HL-60 (cell line): ENCODE data around the gene IGLL5.
"Not testable (repeated sequence)": the region's sequence is repeated elsewhere in the genome, so short reads cannot be mapped to it uniquely, and the experiment has no call there.

Experiments used
- CTCF ChIP-seq: IDR thresholded peaks from one replicate; pipeline ENCODE4 v1.5.1; 2011; ENCODE audit warnings: low read length, control low read depth, inconsistent platforms; ENCODE audit not compliant: insufficient read depth
- GABPA ChIP-seq: IDR thresholded peaks from 2 replicates; pipeline ENCODE4 v1.6.1; 2012; ENCODE audit warnings: low read depth
- POLR2AphosphoS5 ChIP-seq: IDR thresholded peaks from 2 replicates; pipeline ENCODE4 v1.6.1; 2012; ENCODE audit warnings: low read depth
- REST ChIP-seq: IDR thresholded peaks from 2 replicates; pipeline ENCODE4 v1.6.1; 2012; ENCODE audit warnings: low read depth; ENCODE audit not compliant: insufficient replicate concordance

GRCh38 chr22:22904736-22905135, 17.1 kb downstream of the IGLL5 start:
- TF ChIP-seq CTCF, GABPA, REST, POLR2AphosphoS5: not testable (repeated sequence)
